ENCODE measurements around the gene CNEP1R1.
A peak's percentile ranks its signal among the peaks of the same experiment; 100 is the strongest.

The CNEP1R1 gene

GRCh38 chr16:50067290-50067853 is 42.3 kb downstream of the CNEP1R1 start:
- peak; percentile 69 for DNase-seq (ENCODE audit: low read depth)
- TF ChIP-seq CTCF (conservative IDR thresholded peaks at IDR 0.05; ENCODE audit: low read length), result peak; percentile 80
- H3K4me3 ChIP-seq (ENCODE audit: low read length), result peak overlapping the region; percentile 41

GRCh38 chr16:50068550-50068949 is 43.5 kb downstream of the CNEP1R1 start:
- TF ChIP-seq CTCF (conservative IDR thresholded peaks at IDR 0.05; ENCODE audit: low read length), result no peak
- H3K4me3 ChIP-seq (ENCODE audit: low read length), result no peak overlapping the region
- peak; percentile 44 for DNase-seq (ENCODE audit: low read depth)

- H3K4me3 ChIP-seq (ENCODE audit: low read length), result no peak overlapping the region
- TF ChIP-seq CTCF (conservative IDR thresholded peaks at IDR 0.05; ENCODE audit: low read length), result no peak
- no peak for DNase-seq (ENCODE audit: low read depth)
These were observed 44.0 kb downstream of the CNEP1R1 start for GRCh38 chr16:50069060-50069459.

- peak; percentile 21 for DNase-seq (ENCODE audit: low read depth)
These were observed 46.1 kb downstream of the CNEP1R1 start for GRCh38 chr16:50071075-50071671.

GRCh38 chr16:50072730-50073129 is 47.7 kb downstream of the CNEP1R1 start:
- no peak for TF ChIP-seq CTCF (conservative IDR thresholded peaks at IDR 0.05; ENCODE audit: low read length)
- DNase-seq (ENCODE audit: low read depth), result no peak
- H3K4me3 ChIP-seq (ENCODE audit: low read length), result no peak overlapping the region

More at GRCh38 chr16:50071075-50071671, 46.1 kb downstream of the CNEP1R1 start:
- no peak overlapping the region for H3K4me3 ChIP-seq (ENCODE audit: low read length)
- no peak for TF ChIP-seq CTCF (conservative IDR thresholded peaks at IDR 0.05; ENCODE audit: low read length)

- no peak for TF ChIP-seq CTCF (conservative IDR thresholded peaks at IDR 0.05; ENCODE audit: low read length)
- H3K4me3 ChIP-seq (ENCODE audit: low read length), result no peak overlapping the region
- no peak for DNase-seq (ENCODE audit: low read depth)
These were observed 54.5 kb downstream of the CNEP1R1 start for GRCh38 chr16:50079397-50080140.
